Osteocyte (in vitro differentiated cells): ENCODE data around the gene IQSEC1. TPM values are rescaled to one million over a fixed set of nuclear protein-coding genes. Genes with fewer than 3 reads are reported as not detected.

Experiments used
- DNase-seq: peaks from one replicate; pipeline ENCODE4 v3.0.0; 2021; ENCODE audit warnings: mixed read lengths; ENCODE audit not compliant: unreplicated experiment; ENCODE audit errors: extremely low spot score
- H3K27ac Mint-ChIP-seq: one replicate; pipeline ENCODE4 v1.8.0; 2021; ENCODE audit warnings: mild to moderate bottlenecking, mixed read lengths; ENCODE audit not compliant: unreplicated experiment
- H3K27me3 Mint-ChIP-seq: one replicate; pipeline ENCODE4 v1.8.0; 2021; ENCODE audit warnings: mixed read lengths; ENCODE audit not compliant: unreplicated experiment
- H3K36me3 Mint-ChIP-seq: one replicate; pipeline ENCODE4 v1.8.0; 2021; ENCODE audit warnings: mixed read lengths; ENCODE audit not compliant: unreplicated experiment
- H3K4me1 Mint-ChIP-seq: one replicate; pipeline ENCODE4 v1.8.0; 2021; ENCODE audit warnings: mixed read lengths; ENCODE audit not compliant: unreplicated experiment
- H3K4me3 Mint-ChIP-seq: one replicate; pipeline ENCODE4 v1.8.0; 2021; ENCODE audit warnings: mild to moderate bottlenecking, moderate library complexity, mixed read lengths; ENCODE audit not compliant: unreplicated experiment
- H3K9me3 Mint-ChIP-seq: one replicate; pipeline ENCODE4 v1.8.0; 2021; ENCODE audit warnings: mixed read lengths; ENCODE audit not compliant: unreplicated experiment
- CTCF ChIP-seq: fragments of 200-600 bp; sonication (generic); IDR thresholded peaks from 2 replicates; pipeline ENCODE4 v1.5.0; 2021; ENCODE audit warnings: antibody characterized with exemption, mild to moderate bottlenecking, moderate library complexity
- total RNA-seq: library from RNA; stranded (reverse); gene quantifications from 2 replicates; pipeline ENCODE4 v1.2.1, GENCODE V29; 2021

Gene IQSEC1
- total RNA-seq, 1 donor from 2014 or later = 37.9 TPM

- no peaks in the 10 kb centered on the region for H3K36me3 Mint-ChIP-seq
- H3K4me3 Mint-ChIP-seq = no peak overlapping the region
- no peak overlapping the region for H3K27ac Mint-ChIP-seq
- H3K4me1 Mint-ChIP-seq = no peaks in the 10 kb centered on the region
- peaks cover 27% of the 10 kb centered on the region for H3K27me3 Mint-ChIP-seq
- no peak for DNase-seq
- no peaks in the 10 kb centered on the region for H3K9me3 Mint-ChIP-seq
- TF ChIP-seq CTCF = no peak
Observed at GRCh38 chr3:13037458-13038117, 35.6 kb downstream of the IQSEC1 start.

- TF ChIP-seq CTCF = no peak
- peaks cover 20% of the 10 kb centered on the region for H3K27me3 Mint-ChIP-seq
- no peaks in the 10 kb centered on the region for H3K4me1 Mint-ChIP-seq
- no peak for DNase-seq
- no peak overlapping the region for H3K4me3 Mint-ChIP-seq
- no peaks in the 10 kb centered on the region for H3K36me3 Mint-ChIP-seq
- H3K9me3 Mint-ChIP-seq = no peaks in the 10 kb centered on the region
- H3K27ac Mint-ChIP-seq = no peak overlapping the region
Observed at GRCh38 chr3:13034861-13035260, 38.4 kb downstream of the IQSEC1 start.

GRCh38 chr3:13034109-13034800 lies 39.0 kb downstream of the IQSEC1 start:
- H3K27ac Mint-ChIP-seq = no peak overlapping the region
- no peaks in the 10 kb centered on the region for H3K9me3 Mint-ChIP-seq
- no peaks in the 10 kb centered on the region for H3K4me1 Mint-ChIP-seq

GRCh38 chr3:13032206-13032605 lies 41.0 kb downstream of the IQSEC1 start:
- Mint-ChIP-seq H3K27ac (no peak overlapping the region), H3K27me3 (peaks cover 5% of the 10 kb centered on the region), H3K4me1 (no peaks in the 10 kb centered on the region), H3K36me3 (no peaks in the 10 kb centered on the region), H3K9me3 (no peaks in the 10 kb centered on the region), H3K4me3 (no peak overlapping the region)
- no peak for TF ChIP-seq CTCF
- DNase-seq = no peak

More at GRCh38 chr3:13034109-13034800, 39.0 kb downstream of the IQSEC1 start:
- Mint-ChIP-seq H3K4me3 (no peak overlapping the region), H3K36me3 (no peaks in the 10 kb centered on the region), H3K27me3 (peaks cover 15% of the 10 kb centered on the region)
- DNase-seq = no peak
- no peak for TF ChIP-seq CTCF

- H3K27ac Mint-ChIP-seq = no peak overlapping the region
- H3K4me3 Mint-ChIP-seq = no peak overlapping the region
- H3K9me3 Mint-ChIP-seq = no peaks in the 10 kb centered on the region
- H3K4me1 Mint-ChIP-seq = no peaks in the 10 kb centered on the region
- no peak for TF ChIP-seq CTCF
- no peak for DNase-seq
- peaks cover 5% of the 10 kb centered on the region for H3K27me3 Mint-ChIP-seq
- H3K36me3 Mint-ChIP-seq = no peaks in the 10 kb centered on the region
Observed at GRCh38 chr3:13031621-13032020, 41.6 kb downstream of the IQSEC1 start.
